HG03565 (cell line): Measurements from ENCODE around the gene CARMIL1.

Source experiments
- ATAC-seq: cut with Tn5 transposase; IDR thresholded peaks from one replicate; pipeline ENCODE4 v1.9.1; 2021; ENCODE audit warnings: mild to moderate bottlenecking, moderate library complexity; ENCODE audit not compliant: unreplicated experiment

CARMIL1 gene

GRCh38 chr6:25278914-25279747 lies at the start of gene CARMIL1:
TSS of gene CARMIL1 (plus strand) at chr6:25279374. CDS start at chr6:25279796, 422 bp downstream.
- ATAC-seq, result peak; percentile 50

GRCh38 chr6:25229671-25230321 lies 49.4 kb upstream of the CARMIL1 start:
- ATAC-seq, result no peak

- ATAC-seq, result no peak
These were observed 46.7 kb upstream of the CARMIL1 start for GRCh38 chr6:25232479-25232878.

GRCh38 chr6:25233226-25233625 lies 45.9 kb upstream of the CARMIL1 start:
- ATAC-seq, result no peak

- ATAC-seq, result no peak
These were observed 41.6 kb upstream of the CARMIL1 start for GRCh38 chr6:25237579-25237978.

GRCh38 chr6:25239059-25239458 lies 40.1 kb upstream of the CARMIL1 start:
- no peak for ATAC-seq

GRCh38 chr6:25239498-25239897 lies 39.7 kb upstream of the CARMIL1 start:
- ATAC-seq, result no peak

- no peak for ATAC-seq
These were observed 36.6 kb upstream of the CARMIL1 start for GRCh38 chr6:25242567-25242966.

- ATAC-seq, result no peak
These were observed 34.3 kb upstream of the CARMIL1 start for GRCh38 chr6:25244865-25245264.

- ATAC-seq, result no peak
These were observed 31.1 kb upstream of the CARMIL1 start for GRCh38 chr6:25248123-25248522.

GRCh38 chr6:25249133-25249532 lies 30.0 kb upstream of the CARMIL1 start:
- no peak for ATAC-seq

GRCh38 chr6:25250878-25251277 lies 28.3 kb upstream of the CARMIL1 start:
- no peak for ATAC-seq

- no peak for ATAC-seq
These were observed 27.7 kb upstream of the CARMIL1 start for GRCh38 chr6:25251426-25251825.

- ATAC-seq, result no peak
These were observed 25.8 kb upstream of the CARMIL1 start for GRCh38 chr6:25253351-25253750.

- ATAC-seq, result no peak
These were observed 24.5 kb upstream of the CARMIL1 start for GRCh38 chr6:25254671-25255070.

- ATAC-seq, result no peak
These were observed 21.4 kb upstream of the CARMIL1 start for GRCh38 chr6:25257686-25258348.

GRCh38 chr6:25259756-25260155 lies 19.4 kb upstream of the CARMIL1 start:
- no peak for ATAC-seq

- ATAC-seq, result no peak
These were observed 15.5 kb upstream of the CARMIL1 start for GRCh38 chr6:25263657-25264056.

- no peak for ATAC-seq
These were observed 12.6 kb upstream of the CARMIL1 start for GRCh38 chr6:25266456-25267100.

- ATAC-seq, result no peak
These were observed 11.5 kb upstream of the CARMIL1 start for GRCh38 chr6:25267662-25268061.

GRCh38 chr6:25270559-25270958 lies 8.6 kb upstream of the CARMIL1 start:
- no peak for ATAC-seq
